NCI-H69 (cell line): Measurements from ENCODE around the gene CACNA2D2.
A peak's percentile ranks its signal among the peaks of the same experiment; 100 is the strongest.

Experiments
- DNase-seq: peaks from one replicate; lab custom pipeline; 2025; lab: John Stamatoyannopoulos, UW

The CACNA2D2 gene

GRCh38 chr3:50503504-50504342 is at the start of gene CACNA2D2:
CACNA2D2 (minus strand) TSS chr3:50503634; CDS start chr3:50503423, 211 bp downstream.
- peak; percentile 70 for DNase-seq

GRCh38 chr3:50552598-50552997 is 49.2 kb upstream of the CACNA2D2 start:
- no peak for DNase-seq

- DNase-seq, result no peak
These were observed 48.4 kb upstream of the CACNA2D2 start for GRCh38 chr3:50551681-50552435.

GRCh38 chr3:50551054-50551659 is 47.7 kb upstream of the CACNA2D2 start:
- no peak for DNase-seq

- peak; percentile 61 for DNase-seq
These were observed 46.8 kb upstream of the CACNA2D2 start for GRCh38 chr3:50550079-50550736.

- DNase-seq, result no peak
These were observed 45.8 kb upstream of the CACNA2D2 start for GRCh38 chr3:50549226-50549625.

- DNase-seq, result no peak
These were observed 42.3 kb upstream of the CACNA2D2 start for GRCh38 chr3:50545781-50546180.

GRCh38 chr3:50542177-50543034 is 39.0 kb upstream of the CACNA2D2 start:
- peak; percentile 58 for DNase-seq

- no peak for DNase-seq
These were observed 36.2 kb upstream of the CACNA2D2 start for GRCh38 chr3:50539356-50540286.

GRCh38 chr3:50537421-50538129 is 34.1 kb upstream of the CACNA2D2 start:
- DNase-seq, result no peak

- no peak for DNase-seq
These were observed 33.2 kb upstream of the CACNA2D2 start for GRCh38 chr3:50536471-50537180.

- DNase-seq, result no peak
These were observed 31.4 kb upstream of the CACNA2D2 start for GRCh38 chr3:50534681-50535330.

- DNase-seq, result no peak
These were observed 30.5 kb upstream of the CACNA2D2 start for GRCh38 chr3:50533807-50534461.

GRCh38 chr3:50533316-50533715 is 29.9 kb upstream of the CACNA2D2 start:
- DNase-seq, result no peak

- DNase-seq, result no peak
These were observed 28.8 kb upstream of the CACNA2D2 start for GRCh38 chr3:50532062-50532705.

- no peak for DNase-seq
These were observed 27.8 kb upstream of the CACNA2D2 start for GRCh38 chr3:50531201-50531600.
